CD14-positive monocyte (primary cell): ENCODE results near the gene MFNG. TPM values are rescaled to one million over a fixed set of nuclear protein-coding genes. Genes with fewer than 3 reads are reported as not detected.
"Not testable (repeated sequence)": the region's sequence is repeated elsewhere in the genome, so short reads cannot be mapped to it uniquely, and the experiment has no call there.

Source experiments
- DNase-seq, 3 donors: peaks; one replicate each; pipeline ENCODE4 v3.0.0-alpha.2; 2011 to 2022
- H2AFZ ChIP-seq: 2 replicates; pipeline ENCODE4 v1.6.0; 2012; ENCODE audit warnings: mild to moderate bottlenecking, low read depth, low read length, inconsistent platforms; ENCODE audit not compliant: insufficient read depth, poor library complexity, severe bottlenecking
- H3K27ac ChIP-seq, 2 donors: 1 replicate in 1 of 2; 2 replicates in 1 of 2; pipeline ENCODE4 v1.5.1; 2012 to 2013; ENCODE audit warnings: low read length in 2 of 2, control low read depth in 1 of 2, inconsistent platforms in 1 of 2, low read depth in 1 of 2, mild to moderate bottlenecking in 1 of 2
- H3K27me3 ChIP-seq, 2 donors: one replicate each; pipeline versions ENCODE4 v1.6.0 to v1.6.1; 2011 to 2013; ENCODE audit warnings: low read length in 2 of 2; ENCODE audit not compliant: control insufficient read depth in 2 of 2, insufficient read depth in 2 of 2
- H3K36me3 ChIP-seq, 2 donors: replicated peaks in 1 of 2; 1 replicate in 1 of 2; 2 replicates in 1 of 2; pipeline versions ENCODE4 v1.5.1 to v1.6.1; 2012 to 2013; ENCODE audit warnings: low read length in 2 of 2, control low read depth in 1 of 2, inconsistent platforms in 1 of 2, mild to moderate bottlenecking in 1 of 2; ENCODE audit not compliant: insufficient read depth in 2 of 2, control insufficient read depth in 1 of 2
- H3K4me1 ChIP-seq, 2 donors: 1 replicate in 1 of 2; 2 replicates in 1 of 2; pipeline versions ENCODE4 v1.5.1 to v1.6.1; 2012 to 2013; ENCODE audit warnings: low read length in 2 of 2, control low read depth in 1 of 2, inconsistent platforms in 1 of 2, mild to moderate bottlenecking in 1 of 2, moderate library complexity in 1 of 2; ENCODE audit not compliant: insufficient read depth in 2 of 2, control insufficient read depth in 1 of 2
- H3K4me2 ChIP-seq: replicated peaks from 2 replicates; pipeline ENCODE3; 2012; ENCODE audit warnings: low read length, moderate library complexity, mild to moderate bottlenecking; ENCODE audit not compliant: poor library complexity, severe bottlenecking; ENCODE audit errors: extremely low read depth
- H3K4me3 ChIP-seq, 3 experiments: fragments of 200-600 bp in 1 of 3; sonication (generic) in 1 of 3; replicated peaks in 1 of 3; 1 replicate in 2 of 3; 2 replicates in 1 of 3; pipeline ENCODE4 v1.5.1; 2011 to 2013; ENCODE audit warnings: low read length in 3 of 3, mild to moderate bottlenecking in 3 of 3, control low read depth in 2 of 3, low read depth in 2 of 3, inconsistent platforms in 1 of 3, moderate library complexity in 1 of 3
- H3K79me2 ChIP-seq: 2 replicates; pipeline ENCODE4 v1.6.0; 2012; ENCODE audit warnings: mild to moderate bottlenecking, control low read depth, inconsistent platforms, low read length, moderate library complexity; ENCODE audit not compliant: insufficient read depth
- H3K9ac ChIP-seq: 2 replicates; pipeline ENCODE4 v1.6.0; 2017; ENCODE audit warnings: low read length, mild to moderate bottlenecking; ENCODE audit not compliant: insufficient read depth, poor library complexity, severe bottlenecking
- H3K9me3 ChIP-seq, 2 donors: replicated peaks in 1 of 2; 1 replicate in 1 of 2; 2 replicates in 1 of 2; pipeline versions ENCODE4 v1.5.1 to v1.6.1; 2012 to 2013; ENCODE audit warnings: low read length in 2 of 2, control low read depth in 1 of 2; ENCODE audit not compliant: control insufficient read depth in 1 of 2, insufficient read depth in 1 of 2
- H4K20me1 ChIP-seq: 2 replicates; pipeline ENCODE4 v1.6.0; 2012; ENCODE audit warnings: mild to moderate bottlenecking, low read length, control low read depth, moderate library complexity; ENCODE audit not compliant: insufficient read depth
- H3K27ac Mint-ChIP-seq, 7 donors: one replicate each; pipeline ENCODE4 v1.8.0; 2020; ENCODE audit warnings: mild to moderate bottlenecking in 7 of 7, mixed read lengths in 7 of 7, moderate library complexity in 6 of 7, inconsistent platforms in 2 of 7
- H3K27me3 Mint-ChIP-seq, 3 donors: one replicate each; pipeline ENCODE4 v1.8.0; 2021 to 2022; ENCODE audit warnings: low read depth in 3 of 3, mild to moderate bottlenecking in 3 of 3, mixed read lengths in 3 of 3, moderate library complexity in 3 of 3, inconsistent platforms in 1 of 3
- H3K36me3 Mint-ChIP-seq, 2 donors: one replicate each; pipeline ENCODE4 v1.8.0; 2020; ENCODE audit warnings: mixed read lengths in 2 of 2, inconsistent platforms in 1 of 2, mild to moderate bottlenecking in 1 of 2
- H3K4me1 Mint-ChIP-seq: one replicate; pipeline ENCODE4 v1.8.0; 2020; ENCODE audit warnings: mild to moderate bottlenecking, mixed read lengths
- H3K4me3 Mint-ChIP-seq, 2 donors: one replicate each; pipeline ENCODE4 v1.8.0; 2020; ENCODE audit warnings: mild to moderate bottlenecking in 2 of 2, mixed read lengths in 2 of 2, moderate library complexity in 1 of 2
- H3K9me3 Mint-ChIP-seq, 7 donors: one replicate each; pipeline ENCODE4 v1.8.0; 2020 to 2022; ENCODE audit warnings: mixed read lengths in 7 of 7, mild to moderate bottlenecking in 6 of 7, moderate library complexity in 6 of 7, inconsistent platforms in 2 of 7
- CTCF ChIP-seq: fragments of 200-600 bp; IDR thresholded peaks from one replicate; pipeline ENCODE4 v1.8.0; 2022; ENCODE audit warnings: antibody characterized with exemption, mild to moderate bottlenecking
- WGBS: methylation state at CpG from one replicate; pipeline ENCODE4 v1.1.5; 2013; ENCODE audit warnings: missing lambda C conversion rate; ENCODE audit not compliant: insufficient coverage; 5-methylcytosine and 5-hydroxymethylcytosine counted together
- intact Hi-C, 2 donors: fragments of 100-400 bp; cut with micrococcal nuclease; formaldehyde crosslinking; loops; one replicate each; pipeline versions ENCODE4 v1.15.0 to v1.15.1; 2023
- polyA plus RNA-seq, 3 donors: library from polyadenylated mRNA; depleted of rRNA in 1 of 3; unstranded in 2 of 3; stranded (reverse) in 1 of 3; fragments of 300-500 nt in 2 of 3; fragments of >200 nt in 1 of 3; fragmentation: Illumina TruSeq in 2 of 3; gene quantifications; 1 replicate in 2 of 3; 2 replicates in 1 of 3; pipeline ENCODE4 v1.2.3, GENCODE V29; 2012 to 2021

The MFNG gene
- polyA plus RNA-seq, 3 donors, result 84.1 to 196 (median 181) TPM

GRCh38 chr22:37470087-37470445 is 16.1 kb downstream of the MFNG start:
- Mint-ChIP-seq H3K4me1 (no peaks in the 10 kb centered on the region), H3K9me3 (no peaks in the 10 kb centered on the region), H3K27ac (no peak overlapping the region), H3K27me3 (peaks cover 0 to 2% (median 0%) of the 10 kb centered on the region in 3 donors), H3K36me3 (peaks cover 78 to 99% of the 10 kb centered on the region in 2 donors), H3K4me3 (no peak overlapping the region)
- Histone ChIP-seq H3K4me3 (no peak overlapping the region), H4K20me1 (peaks cover 97% of the 10 kb centered on the region), H3K4me1 (no peaks in the 10 kb centered on the region), H3K36me3 (peaks cover 68 to 95% of the 10 kb centered on the region in 2 donors), H3K79me2 (no peaks in the 10 kb centered on the region), H3K9me3 (no peaks in the 10 kb centered on the region), H2AFZ (no peak overlapping the region), H3K4me2 (no peak overlapping the region), H3K27ac (no peak overlapping the region), H3K9ac (no peak overlapping the region), H3K27me3 (no peaks in the 10 kb centered on the region)
- 98% methylated on average over 4 of the region's 5 CpGs for WGBS
- TF ChIP-seq CTCF, result no peak
- no peak for DNase-seq
- intact Hi-C loops, result no loop called here

GRCh38 chr22:37469416-37470086 is 16.6 kb downstream of the MFNG start:
- Histone ChIP-seq H3K79me2 (no peaks in the 10 kb centered on the region), H3K9ac (no peak overlapping the region), H3K4me3 (no peak overlapping the region), H4K20me1 (peaks cover 94% of the 10 kb centered on the region), H3K4me2 (no peak overlapping the region), H3K27me3 (no peaks in the 10 kb centered on the region), H3K36me3 (peaks cover 63 to 90% of the 10 kb centered on the region in 2 donors), H3K27ac (no peak overlapping the region), H3K9me3 (no peaks in the 10 kb centered on the region), H3K4me1 (no peaks in the 10 kb centered on the region), H2AFZ (no peak overlapping the region)
- TF ChIP-seq CTCF, result no peak
- DNase-seq, result no peak
- Mint-ChIP-seq H3K36me3 (peaks cover 74 to 95% of the 10 kb centered on the region in 2 donors), H3K9me3 (no peaks in the 10 kb centered on the region), H3K27ac (peak overlapping the region in 1 of 7 donors; percentile 16), H3K27me3 (peaks cover 0 to under 1% (median 0%) of the 10 kb centered on the region in 3 donors), H3K4me1 (no peaks in the 10 kb centered on the region), H3K4me3 (no peak overlapping the region)
- intact Hi-C loops, result no loop called here
- WGBS, result 97% methylated on average over 5 of the region's 8 CpGs

GRCh38 chr22:37468201-37468695 is 17.9 kb downstream of the MFNG start:
- H3K36me3 Mint-ChIP-seq, result peaks cover 62 to 82% of the 10 kb centered on the region in 2 donors
- 91% methylated on average over 6 of the region's 14 CpGs for WGBS
- Histone ChIP-seq H3K36me3 (peaks cover 50 to 77% of the 10 kb centered on the region in 2 donors), H4K20me1 (peaks cover 91% of the 10 kb centered on the region)
- H3K27me3 Mint-ChIP-seq, H3K27ac ChIP-seq, H3K4me1 Mint-ChIP-seq, DNase-seq, H3K4me3 Mint-ChIP-seq, H3K4me1 ChIP-seq, H3K9me3 ChIP-seq, H3K4me2 ChIP-seq, intact Hi-C loops, H3K27me3 ChIP-seq, H3K4me3 ChIP-seq, H2AFZ ChIP-seq, H3K9me3 Mint-ChIP-seq, H3K79me2 ChIP-seq, H3K9ac ChIP-seq: not testable (repeated sequence)
- H3K27ac Mint-ChIP-seq, result peak overlapping the region in 1 of 7 donors; percentile 61
